Measurements from ENCODE around the gene CNTN5.

DNA sequence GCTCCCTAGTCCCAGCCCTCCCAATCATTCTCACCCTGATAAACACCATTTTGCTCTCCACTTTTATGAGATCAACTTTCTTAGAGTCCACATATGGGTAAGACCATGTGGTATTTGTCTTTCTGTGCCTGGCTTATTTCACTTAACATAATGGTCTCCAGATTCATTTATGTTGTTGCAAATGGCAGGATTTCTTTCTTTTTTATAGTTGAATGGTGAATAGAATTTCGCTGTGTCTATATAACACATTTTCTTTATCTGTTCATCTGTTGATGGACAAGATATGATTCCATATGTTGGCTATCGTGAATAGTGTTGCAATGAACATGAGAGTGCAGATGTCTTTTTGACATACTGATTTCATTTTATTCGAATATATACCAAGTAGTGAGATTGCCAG, 1298.9 kb downstream of the CNTN5 start:
- TF ChIP-seq, protein P1, sequence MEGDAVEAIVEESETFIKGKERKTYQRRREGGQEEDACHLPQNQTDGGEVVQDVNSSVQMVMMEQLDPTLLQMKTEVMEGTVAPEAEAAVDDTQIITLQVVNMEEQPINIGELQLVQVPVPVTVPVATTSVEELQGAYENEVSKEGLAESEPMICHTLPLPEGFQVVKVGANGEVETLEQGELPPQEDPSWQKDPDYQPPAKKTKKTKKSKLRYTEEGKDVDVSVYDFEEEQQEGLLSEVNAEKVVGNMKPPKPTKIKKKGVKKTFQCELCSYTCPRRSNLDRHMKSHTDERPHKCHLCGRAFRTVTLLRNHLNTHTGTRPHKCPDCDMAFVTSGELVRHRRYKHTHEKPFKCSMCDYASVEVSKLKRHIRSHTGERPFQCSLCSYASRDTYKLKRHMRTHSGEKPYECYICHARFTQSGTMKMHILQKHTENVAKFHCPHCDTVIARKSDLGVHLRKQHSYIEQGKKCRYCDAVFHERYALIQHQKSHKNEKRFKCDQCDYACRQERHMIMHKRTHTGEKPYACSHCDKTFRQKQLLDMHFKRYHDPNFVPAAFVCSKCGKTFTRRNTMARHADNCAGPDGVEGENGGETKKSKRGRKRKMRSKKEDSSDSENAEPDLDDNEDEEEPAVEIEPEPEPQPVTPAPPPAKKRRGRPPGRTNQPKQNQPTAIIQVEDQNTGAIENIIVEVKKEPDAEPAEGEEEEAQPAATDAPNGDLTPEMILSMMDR (tag by site-specific recombination; IDR thresholded peaks at IDR 0.05) = no peak
- TF ChIP-seq ZNF544 (tag by site-specific recombination; IDR thresholded peaks at IDR 0.05) (no peak), HIC1 (tag by site-specific recombination; IDR thresholded peaks at IDR 0.05) (no peak), ZNF654 (tag by site-specific recombination; IDR thresholded peaks at IDR 0.05; ENCODE audit: low read depth) (no peak), TCF7L2 (IDR thresholded peaks at IDR 0.05; ENCODE audit: borderline replicate concordance, low read depth, low read length) (no peak), ZNF266 (tag by site-specific recombination; IDR thresholded peaks at IDR 0.05; ENCODE audit: low read depth) (no peak), ZNF561 (tag by site-specific recombination; IDR thresholded peaks at IDR 0.05; ENCODE audit: borderline replicate concordance) (no peak), FEZF1 (tag by site-specific recombination; IDR thresholded peaks at IDR 0.05) (no peak), ZNF560 (tag by site-specific recombination; IDR thresholded peaks at IDR 0.05; ENCODE audit: borderline replicate concordance) (no peak), ZNF140 (tag by site-specific recombination; IDR thresholded peaks at IDR 0.05) (no peak), ZNF133 (tag by site-specific recombination; IDR thresholded peaks at IDR 0.05) (no peak), RBAK (tag by site-specific recombination; IDR thresholded peaks at IDR 0.05) (no peak)

Measured in HEK293 (cell line).